Body of pancreas (tissue), 4 donors: Measurements from ENCODE around the gene TMEFF2. TPM values are rescaled to one million over a fixed set of nuclear protein-coding genes. Genes with fewer than 3 reads are reported as not detected.

Source experiments
- ATAC-seq: fragments of 150-250 bp; one replicate; pipeline ENCODE4 v1.9.1; 2016
- DNase-seq, 4 donors: peaks; one replicate each; pipeline ENCODE4 v3.0.0-alpha.2; 2019
- H3K27ac ChIP-seq, 4 donors: fragments of 200-600 bp; sonication (generic); 1 replicate in 3 of 4; 2 replicates in 1 of 4; pipeline versions ENCODE4 v1.5.1 to v1.6.1; 2016 to 2019; ENCODE audit warnings: mild to moderate bottlenecking in 1 of 4, mixed read lengths in 1 of 4, moderate library complexity in 1 of 4
- H3K27me3 ChIP-seq, 2 donors: fragments of 200-600 bp; sonication (generic); one replicate each; pipeline ENCODE4 v1.6.0; 2016; ENCODE audit warnings: mild to moderate bottlenecking in 1 of 2
- H3K36me3 ChIP-seq, 2 donors: fragments of 200-600 bp; sonication (generic); replicated peaks in 1 of 2; 2 replicates each; pipeline ENCODE4 v1.5.1; 2016; ENCODE audit warnings: low read depth in 2 of 2; ENCODE audit not compliant: insufficient read depth in 1 of 2
- H3K4me1 ChIP-seq: fragments of 200-600 bp; sonication (generic); one replicate; pipeline ENCODE4 v1.6.0; 2016
- H3K4me3 ChIP-seq, 2 donors: fragments of 200-600 bp; sonication (generic); 1 replicate in 1 of 2; 2 replicates in 1 of 2; pipeline ENCODE4 v1.5.1; 2016 to 2019
- H3K9me3 ChIP-seq, 3 donors: fragments of 200-600 bp; sonication (generic); 1 replicate in 2 of 3; 2 replicates in 1 of 3; pipeline ENCODE4 v1.5.1; 2016
- POLR2A ChIP-seq, 3 donors: fragments of 450-650 bp; IDR thresholded peaks; one replicate each; pipeline ENCODE4 v1.6.1; 2016; ENCODE audit warnings: antibody characterized with exemption in 3 of 3, mild to moderate bottlenecking in 2 of 3
- WGBS, 2 donors: methylation state at CpG; one replicate each; pipeline ENCODE4 v1.1.5; 2017; 5-methylcytosine and 5-hydroxymethylcytosine counted together
- intact Hi-C: fragments of 100-400 bp; cut with DNase I; formaldehyde crosslinking; loops from one replicate; pipeline ENCODE4 v1.15.1; 2023
- total RNA-seq, 2 donors: library from RNA; depleted of rRNA; stranded (reverse); fragments of >200 nt; gene quantifications; one replicate each; pipeline ENCODE4 v1.1.0, GENCODE V29; 2016
- TF ChIP-seq, protein P1 (sequence below), 7 experiments: fragments of 450-650 bp in 4 of 7; fragments of 200-600 bp in 3 of 7; sonication (generic) in 3 of 7; IDR thresholded peaks; one replicate each; pipeline ENCODE4 v1.5.1; 2016 to 2019; ENCODE audit warnings: antibody characterized with exemption in 7 of 7

TMEFF2 gene
- total RNA-seq, 2 donors from 2014 or later = not detected

DNA sequence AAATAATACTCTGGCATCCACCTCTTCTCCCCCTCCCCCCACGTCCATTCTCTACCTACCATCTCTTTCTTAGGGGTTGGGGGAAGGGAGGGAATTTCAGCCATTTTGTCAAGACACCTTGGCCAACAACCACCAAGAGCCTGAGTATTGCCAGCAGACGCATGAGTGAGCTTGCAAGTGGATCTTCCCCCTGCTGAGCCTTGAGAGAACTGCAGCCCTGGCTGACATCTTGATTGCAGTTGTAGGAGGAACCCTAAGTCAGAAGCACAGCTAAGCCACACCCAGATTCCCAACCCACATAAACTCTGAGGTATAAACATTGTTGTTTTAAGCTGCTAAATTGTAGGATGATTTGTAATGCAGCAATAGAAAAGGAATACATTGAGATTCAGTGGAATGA is 165.6 kb downstream of the TMEFF2 start:
- H3K4me3 ChIP-seq = no peak overlapping the region
- TF ChIP-seq, protein P1, sequence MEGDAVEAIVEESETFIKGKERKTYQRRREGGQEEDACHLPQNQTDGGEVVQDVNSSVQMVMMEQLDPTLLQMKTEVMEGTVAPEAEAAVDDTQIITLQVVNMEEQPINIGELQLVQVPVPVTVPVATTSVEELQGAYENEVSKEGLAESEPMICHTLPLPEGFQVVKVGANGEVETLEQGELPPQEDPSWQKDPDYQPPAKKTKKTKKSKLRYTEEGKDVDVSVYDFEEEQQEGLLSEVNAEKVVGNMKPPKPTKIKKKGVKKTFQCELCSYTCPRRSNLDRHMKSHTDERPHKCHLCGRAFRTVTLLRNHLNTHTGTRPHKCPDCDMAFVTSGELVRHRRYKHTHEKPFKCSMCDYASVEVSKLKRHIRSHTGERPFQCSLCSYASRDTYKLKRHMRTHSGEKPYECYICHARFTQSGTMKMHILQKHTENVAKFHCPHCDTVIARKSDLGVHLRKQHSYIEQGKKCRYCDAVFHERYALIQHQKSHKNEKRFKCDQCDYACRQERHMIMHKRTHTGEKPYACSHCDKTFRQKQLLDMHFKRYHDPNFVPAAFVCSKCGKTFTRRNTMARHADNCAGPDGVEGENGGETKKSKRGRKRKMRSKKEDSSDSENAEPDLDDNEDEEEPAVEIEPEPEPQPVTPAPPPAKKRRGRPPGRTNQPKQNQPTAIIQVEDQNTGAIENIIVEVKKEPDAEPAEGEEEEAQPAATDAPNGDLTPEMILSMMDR (IDR thresholded peaks at IDR 0.05) = no peak
- TF ChIP-seq POLR2A (IDR thresholded peaks at IDR 0.05) = no peak
- no peaks in the 10 kb centered on the region for H3K36me3 ChIP-seq
- intact Hi-C loops = no loop called here
- H3K9me3 ChIP-seq = no peaks in the 10 kb centered on the region
- H3K4me1 ChIP-seq = no peaks in the 10 kb centered on the region
- H3K27ac ChIP-seq = no peak overlapping the region
- DNase-seq (no peak), ATAC-seq (no peak)
- no peaks in the 10 kb centered on the region for H3K27me3 ChIP-seq
- 39 to 74% methylated on average over 2 of the region's 2 CpGs for WGBS, 2 donors

DNA sequence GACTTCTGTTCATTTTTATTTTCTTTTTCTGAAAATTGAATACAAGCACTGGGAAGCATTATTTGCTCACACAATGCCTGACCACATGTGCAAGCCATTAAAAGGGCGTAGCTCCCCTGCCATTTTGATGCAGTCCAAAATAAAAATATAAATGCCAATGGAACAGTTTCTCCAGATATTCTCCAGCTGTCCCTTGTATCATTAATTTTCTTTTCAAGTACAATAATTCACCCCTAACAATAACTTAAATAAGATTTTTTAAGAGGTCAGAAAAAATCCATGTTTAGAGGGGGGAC is 168.0 kb downstream of the TMEFF2 start:
- H3K9me3 ChIP-seq = no peaks in the 10 kb centered on the region
- no peak for ATAC-seq
- 55 to 61% methylated on average over 1 of the region's 1 CpG for WGBS, 2 donors
- H3K36me3 ChIP-seq = no peaks in the 10 kb centered on the region
- intact Hi-C loops = no loop called here
- H3K27ac ChIP-seq = no peak overlapping the region
- H3K4me1 ChIP-seq = no peaks in the 10 kb centered on the region
- TF ChIP-seq, protein P1 (IDR thresholded peaks at IDR 0.05) = no peak
- no peak for TF ChIP-seq POLR2A (IDR thresholded peaks at IDR 0.05)
- no peaks in the 10 kb centered on the region for H3K27me3 ChIP-seq
- no peak overlapping the region for H3K4me3 ChIP-seq
- DNase-seq = no peak

- TF ChIP-seq POLR2A (IDR thresholded peaks at IDR 0.05) = no peak
- TF ChIP-seq, protein P1 (IDR thresholded peaks at IDR 0.05) = no peak
- Histone ChIP-seq H3K4me3 (no peak overlapping the region), H3K36me3 (no peaks in the 10 kb centered on the region), H3K27me3 (no peaks in the 10 kb centered on the region), H3K27ac (no peak overlapping the region), H3K9me3 (no peaks in the 10 kb centered on the region), H3K4me1 (no peaks in the 10 kb centered on the region)
- 53 to 57% methylated on average over 7 of the region's 7 CpGs for WGBS, 2 donors
- intact Hi-C loops = no loop called here
- no peak for DNase-seq
- ATAC-seq = no peak
Observed at GRCh38 chr2:192026059-192026824, 168.5 kb downstream of the TMEFF2 start.

GRCh38 chr2:192025637-192026036 is 169.1 kb downstream of the TMEFF2 start:
- Histone ChIP-seq H3K27me3 (no peaks in the 10 kb centered on the region), H3K4me3 (no peak overlapping the region), H3K27ac (no peak overlapping the region), H3K9me3 (no peaks in the 10 kb centered on the region), H3K36me3 (no peaks in the 10 kb centered on the region), H3K4me1 (no peaks in the 10 kb centered on the region)
- intact Hi-C loops = no loop called here
- TF ChIP-seq POLR2A (IDR thresholded peaks at IDR 0.05) = no peak
- TF ChIP-seq, protein P1 (IDR thresholded peaks at IDR 0.05) = no peak
- WGBS, 2 donors = 66 to 78% methylated on average over 4 of the region's 4 CpGs
- no peak for DNase-seq
- ATAC-seq = no peak

GRCh38 chr2:192023006-192023405 is 171.7 kb downstream of the TMEFF2 start:
- 42 to 56% methylated on average over 3 of the region's 3 CpGs for WGBS, 2 donors
- Histone ChIP-seq H3K4me1 (no peaks in the 10 kb centered on the region), H3K9me3 (no peaks in the 10 kb centered on the region), H3K27ac (no peak overlapping the region), H3K4me3 (no peak overlapping the region), H3K27me3 (no peaks in the 10 kb centered on the region), H3K36me3 (no peaks in the 10 kb centered on the region)
- ATAC-seq (no peak), DNase-seq (no peak)
- intact Hi-C loops = no loop called here
- TF ChIP-seq, protein P1 (IDR thresholded peaks at IDR 0.05) = no peak
- no peak for TF ChIP-seq POLR2A (IDR thresholded peaks at IDR 0.05)
